NCI-H1105 (cell line): ENCODE data around the gene ABCB7.
"Not testable (repeated sequence)": the region's sequence is repeated elsewhere in the genome, so short reads cannot be mapped to it uniquely, and the experiment has no call there.

Source experiments
- DNase-seq: peaks from one replicate; lab custom pipeline; 2025; lab: John Stamatoyannopoulos, UW

ABCB7 gene

GRCh38 chrX:75096331-75096730, 59.8 kb downstream of the ABCB7 start:
- no peak for DNase-seq

- DNase-seq, result no peak
Observed at GRCh38 chrX:75086731-75087195, 69.3 kb downstream of the ABCB7 start.

DNA sequence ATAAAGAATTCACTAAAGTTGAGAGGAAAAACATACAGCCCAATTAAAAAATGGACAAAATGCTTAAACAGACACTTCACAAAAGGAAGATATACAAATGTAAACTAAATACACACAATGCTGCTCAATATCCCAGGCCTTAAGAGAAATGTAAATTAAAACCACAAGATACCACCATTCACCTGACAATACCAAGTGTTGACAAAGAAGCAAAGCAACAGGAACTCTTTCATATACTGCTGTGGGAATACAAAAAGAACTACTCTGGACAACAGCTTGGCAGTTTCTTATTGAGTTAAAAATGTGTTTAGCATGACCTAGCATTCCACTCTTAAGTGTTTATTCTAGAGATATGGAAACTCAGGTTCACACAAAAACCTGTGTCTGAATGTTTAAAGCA, 71.3 kb downstream of the ABCB7 start:
- no peak for DNase-seq

GRCh38 chrX:75076429-75076828, 79.7 kb downstream of the ABCB7 start:
- no peak for DNase-seq

DNA sequence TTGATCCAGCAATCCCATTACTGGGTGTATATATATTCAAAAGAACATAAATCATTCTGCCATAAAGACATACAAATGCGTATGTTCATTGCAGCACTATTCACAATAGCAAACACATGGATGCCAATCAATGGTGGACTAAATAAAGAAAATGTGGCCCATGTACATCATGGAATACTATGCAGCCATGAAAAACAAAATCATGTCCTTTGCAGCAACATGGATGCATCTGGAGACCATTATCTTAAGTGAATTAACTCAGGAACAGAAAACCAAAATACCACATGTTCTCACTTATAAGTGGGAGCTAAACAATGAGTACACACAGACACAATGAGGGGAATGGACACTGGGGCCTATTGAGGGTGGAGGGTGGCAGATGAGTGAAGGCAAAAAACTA, 81.6 kb downstream of the ABCB7 start:
- DNase-seq, result no peak

DNA sequence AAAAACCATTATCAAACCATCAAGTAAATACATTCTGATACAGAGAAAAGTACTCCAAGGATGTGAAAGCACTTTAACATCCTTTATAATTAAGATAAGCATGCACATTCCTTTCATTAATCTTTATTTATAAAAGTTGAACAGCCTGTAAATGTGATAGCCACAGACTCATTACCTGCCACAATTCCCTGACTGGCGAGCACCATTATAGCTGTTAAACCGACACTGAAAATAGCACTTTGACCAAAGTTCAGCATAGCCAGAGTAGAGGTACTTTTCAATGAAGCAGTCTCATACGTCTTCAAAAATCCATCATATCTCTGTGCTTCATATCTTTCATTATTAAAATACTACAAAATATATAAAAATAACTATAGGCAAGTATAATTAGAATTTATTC, 84.7 kb downstream of the ABCB7 start:
- DNase-seq, result no peak

- no peak for DNase-seq
Observed at GRCh38 chrX:75067931-75068330, 88.2 kb downstream of the ABCB7 start.

GRCh38 chrX:75061701-75062100, 94.4 kb downstream of the ABCB7 start:
- DNase-seq, result no peak

GRCh38 chrX:75051047-75051446, 105.0 kb downstream of the ABCB7 start:
- no peak for DNase-seq

DNA sequence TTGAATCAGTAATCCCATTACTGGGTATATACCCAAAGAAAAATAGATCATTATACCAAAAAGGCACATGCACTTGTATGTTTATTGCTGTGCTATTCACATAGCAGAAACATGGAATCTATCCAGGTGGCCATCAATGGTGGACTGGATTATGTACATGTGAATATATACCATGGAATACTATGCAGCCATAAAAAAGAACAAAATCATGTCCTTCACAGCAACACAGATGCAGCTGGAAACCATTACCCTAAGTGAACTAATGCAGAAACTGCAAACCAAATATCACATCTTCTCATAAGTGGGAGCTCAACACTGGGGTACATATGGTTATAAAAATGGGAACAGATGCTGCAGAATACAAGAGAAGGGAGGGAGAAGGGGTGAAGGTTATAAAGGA, 110.7 kb downstream of the ABCB7 start:
- no peak for DNase-seq

GRCh38 chrX:75044142-75044541, 111.9 kb downstream of the ABCB7 start:
- DNase-seq, result not testable (repeated sequence)

DNA sequence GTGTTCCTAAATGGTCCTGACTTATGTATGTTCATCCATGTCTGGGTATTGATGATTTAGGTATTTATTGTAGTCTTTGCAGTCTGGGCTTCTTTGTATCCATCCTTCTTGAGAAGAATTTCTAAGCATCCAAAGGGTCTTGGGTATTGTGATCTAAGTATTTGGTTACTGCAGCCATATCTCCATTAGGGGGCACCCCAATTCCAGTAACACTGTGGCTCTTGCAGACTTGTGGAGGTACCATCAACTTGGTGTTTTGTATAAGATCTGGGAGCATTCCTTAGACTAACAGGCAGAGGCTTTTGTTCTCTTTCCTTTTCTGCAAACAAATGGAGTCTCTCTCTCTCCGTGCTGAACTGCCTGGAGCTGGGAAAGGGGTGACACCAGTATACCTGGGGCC, 117.2 kb downstream of the ABCB7 start:
- no peak for DNase-seq
